HG03095 (cell line): ENCODE results near the gene AFDN.

ENCODE experiments used
- ATAC-seq: cut with Tn5 transposase; IDR thresholded peaks from one replicate; pipeline ENCODE4 v1.9.1; 2021; ENCODE audit warnings: moderate library complexity; ENCODE audit not compliant: unreplicated experiment

AFDN gene

DNA sequence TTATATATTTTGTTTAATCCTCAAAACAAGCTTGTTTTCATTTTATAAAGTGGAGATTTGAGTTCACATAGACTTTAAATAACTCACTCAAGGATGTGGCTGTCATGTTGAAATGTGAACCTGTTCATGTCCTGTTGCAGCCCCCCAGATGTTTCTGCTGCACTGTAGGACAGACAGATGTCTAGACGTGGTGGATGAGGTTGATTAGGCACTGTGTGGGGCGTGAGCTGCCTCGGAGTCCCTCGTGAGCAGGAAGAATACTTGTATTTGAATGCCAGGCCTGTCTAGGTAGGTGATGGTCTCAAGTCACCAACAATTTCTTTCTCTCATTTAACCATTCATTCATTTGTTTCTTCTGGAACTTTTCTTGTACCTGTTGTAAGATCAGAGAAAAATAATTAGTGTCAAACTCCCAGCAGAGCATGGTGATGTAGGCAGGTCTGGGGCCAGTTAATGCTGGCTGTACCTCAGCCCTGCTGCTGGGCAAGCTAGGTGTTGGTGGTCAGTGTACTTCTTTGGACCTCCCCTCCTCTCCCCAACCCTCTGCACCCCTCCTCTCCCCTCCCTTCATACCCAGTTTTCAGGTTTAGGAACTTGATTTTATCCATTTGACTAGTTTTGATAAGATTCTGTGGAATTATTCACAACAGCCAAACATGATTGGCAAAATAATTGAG lies 34.0 kb downstream of the AFDN start:
- ATAC-seq = no peak

DNA sequence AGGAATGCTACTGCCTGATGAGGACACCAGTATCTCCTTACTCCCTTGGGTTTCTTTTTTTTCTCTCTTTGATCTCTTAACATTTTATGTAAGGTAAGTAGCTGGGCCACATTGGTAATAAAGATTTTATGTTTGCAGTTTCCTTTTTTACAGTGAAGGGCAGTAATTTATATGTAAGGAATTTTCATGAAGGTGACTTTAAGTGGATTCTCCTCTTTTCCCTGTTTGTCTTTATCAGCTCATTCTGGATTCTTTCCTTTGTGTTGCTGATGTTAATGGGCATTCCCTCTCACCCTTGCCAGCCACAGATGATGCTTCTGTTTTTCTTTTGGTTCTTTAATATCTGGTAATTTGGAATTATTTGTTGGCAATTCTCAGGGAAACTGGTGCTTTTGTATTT lies 34.7 kb downstream of the AFDN start:
- ATAC-seq = no peak

DNA sequence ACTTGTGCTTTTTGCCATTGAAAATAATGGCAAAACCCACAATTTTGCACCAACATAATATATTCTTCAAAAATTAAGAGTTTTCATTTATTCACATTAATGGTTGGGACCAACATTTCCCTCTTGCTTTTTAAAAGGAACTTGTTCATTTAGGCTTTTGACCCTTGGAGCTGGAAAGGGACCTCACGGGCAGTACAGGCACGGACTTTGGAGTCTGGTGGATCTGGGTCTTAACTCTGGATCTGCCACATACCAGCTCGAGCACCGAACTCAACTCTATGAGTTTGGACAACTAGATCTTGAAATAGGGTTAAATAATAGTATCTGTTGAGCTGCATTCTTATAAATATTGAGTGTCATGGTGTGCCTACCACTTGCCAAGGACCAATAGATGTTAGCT lies 37.2 kb downstream of the AFDN start:
- no peak for ATAC-seq

DNA sequence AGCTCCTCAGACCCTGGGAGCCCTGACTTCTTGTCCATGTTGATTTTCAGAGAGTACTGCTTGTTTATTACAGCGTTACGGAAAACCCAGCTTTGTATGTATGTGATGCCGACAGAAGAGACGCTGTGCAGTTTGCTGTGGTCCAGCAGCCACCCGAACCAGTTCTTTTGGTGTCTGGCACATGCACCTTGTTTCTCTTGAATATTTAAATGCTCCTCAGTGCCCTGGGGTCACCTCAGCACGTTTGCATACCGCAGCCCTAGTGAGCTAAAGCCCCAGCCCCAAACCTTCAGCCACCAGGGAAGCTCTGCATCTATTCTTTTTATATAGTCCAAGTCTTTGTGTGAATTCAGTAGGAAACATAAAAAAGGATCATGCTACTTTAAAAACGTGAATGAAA lies 39.9 kb downstream of the AFDN start:
- no peak for ATAC-seq

DNA sequence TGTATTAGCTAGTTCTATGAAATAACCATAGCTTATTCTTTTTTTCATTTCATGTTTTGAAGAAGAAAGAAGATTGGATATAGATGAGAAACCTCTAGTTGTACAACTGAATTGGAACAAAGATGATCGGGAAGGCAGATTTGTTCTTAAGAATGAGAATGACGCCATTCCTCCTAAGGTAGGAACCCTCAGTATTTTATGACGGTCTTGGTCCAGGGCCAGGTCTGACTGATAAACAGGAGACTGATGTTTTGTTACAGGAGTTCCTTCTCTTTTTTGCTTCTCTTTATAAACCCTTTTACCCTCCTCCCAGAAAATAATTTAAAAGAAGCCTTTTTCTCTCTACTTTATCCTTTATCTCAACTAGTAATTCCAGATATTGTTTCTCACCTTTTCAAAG lies 43.6 kb downstream of the AFDN start:
- no peak for ATAC-seq

DNA sequence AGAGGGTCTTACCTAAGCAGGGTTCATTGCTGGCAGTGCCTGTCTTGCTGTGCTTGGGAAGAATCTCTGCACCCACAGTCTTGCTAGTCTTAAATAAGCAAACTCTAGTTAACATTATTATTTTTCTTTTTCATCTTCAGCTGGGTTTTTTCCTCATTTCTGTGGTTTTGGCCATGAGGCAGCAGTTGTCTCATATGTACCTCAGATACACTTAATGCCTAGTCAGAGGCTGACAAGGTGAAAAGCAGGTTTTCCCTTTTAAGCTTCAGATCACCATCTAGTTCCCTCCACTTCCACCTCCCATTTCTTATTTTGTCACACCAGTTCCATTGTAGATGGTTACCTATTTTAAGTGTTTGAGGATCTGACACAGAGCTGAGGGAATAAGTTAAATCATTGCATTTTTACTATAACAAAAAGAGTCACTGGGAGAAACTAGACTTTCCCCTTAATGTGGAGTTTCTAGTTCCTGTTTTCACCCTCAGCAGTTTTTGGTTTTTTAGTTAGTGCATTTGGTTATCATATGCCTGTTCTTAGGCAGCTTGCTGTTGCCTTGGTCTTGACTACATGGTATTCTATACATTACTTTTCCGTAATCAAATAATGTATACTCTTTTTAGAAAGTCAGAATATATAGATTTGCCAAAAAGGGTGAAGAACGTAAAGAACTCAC lies 46.0 kb downstream of the AFDN start:
- ATAC-seq = peak; percentile 72

DNA sequence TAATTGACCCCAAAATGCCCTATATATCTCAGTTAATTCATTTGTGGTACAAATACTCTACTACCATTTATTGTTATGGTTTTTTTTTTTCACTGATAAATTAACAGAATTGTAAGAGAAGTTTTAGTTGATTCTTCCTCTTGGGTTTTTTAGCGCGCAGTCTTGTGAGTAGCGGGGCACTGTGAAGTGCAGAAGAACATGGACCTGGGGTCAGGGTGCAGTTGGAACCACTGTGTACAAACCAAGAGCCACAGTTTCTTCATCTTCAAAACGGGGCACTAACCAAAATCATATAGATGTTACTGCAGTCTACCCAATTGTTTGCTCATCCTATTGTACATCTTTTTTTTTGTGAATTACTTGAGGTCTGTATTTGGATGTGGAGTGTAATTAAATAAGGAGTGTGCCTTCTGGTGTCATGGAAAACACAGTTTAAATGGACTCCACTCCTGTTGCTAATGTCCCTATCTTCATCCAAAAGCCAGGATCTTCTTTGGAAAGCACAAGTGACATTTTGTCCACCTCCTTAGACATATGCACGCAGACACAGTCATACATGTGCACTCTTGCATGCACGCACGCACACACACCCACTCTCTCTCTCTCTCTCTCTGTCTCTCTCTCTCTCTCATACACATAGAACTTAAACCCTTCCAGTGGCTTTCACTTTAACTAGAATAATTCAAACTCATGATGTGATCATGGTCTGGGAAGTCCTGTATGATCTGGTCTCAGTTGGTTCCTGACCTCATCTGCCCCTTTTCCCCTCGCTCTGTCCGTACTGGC lies 51.5 kb downstream of the AFDN start:
- ATAC-seq = no peak

DNA sequence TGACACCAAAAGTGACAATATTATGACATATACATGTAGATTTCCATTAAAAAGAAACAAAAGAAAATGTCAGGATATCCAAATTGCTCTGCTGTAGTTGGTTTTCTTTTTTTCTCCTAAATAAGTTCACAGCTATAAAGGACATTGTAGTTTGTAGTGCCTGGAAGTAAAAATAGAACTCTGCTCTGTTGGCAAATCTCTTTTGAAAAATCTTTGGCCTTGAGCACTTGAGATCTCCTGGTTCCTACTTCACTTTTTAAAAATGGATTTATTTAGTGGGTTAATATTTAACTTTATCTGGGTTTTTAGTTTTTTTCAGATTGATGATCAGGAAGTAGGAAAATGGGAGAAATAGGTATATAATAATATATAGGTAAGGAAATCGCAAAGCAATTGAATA lies 52.9 kb downstream of the AFDN start:
- ATAC-seq = no peak

DNA sequence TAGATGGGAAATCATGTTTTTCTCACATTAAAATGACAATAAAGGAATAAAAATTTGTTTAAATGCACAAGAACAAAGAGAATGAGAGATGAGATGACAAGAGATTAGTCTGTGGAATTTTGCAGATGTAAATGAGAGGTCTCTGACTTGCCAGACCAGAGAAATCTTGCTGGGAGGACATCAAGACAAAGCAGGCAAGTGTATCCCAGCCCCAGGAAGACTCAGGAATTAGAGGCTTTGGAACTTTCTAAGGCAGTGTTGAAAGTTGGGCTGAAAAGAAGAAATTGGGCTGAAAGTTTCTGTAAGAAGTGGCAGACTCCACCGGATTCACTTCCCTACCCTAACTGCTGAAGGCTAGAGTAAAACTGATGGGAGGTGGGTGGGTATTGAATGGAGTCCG lies 54.6 kb downstream of the AFDN start:
- ATAC-seq = no peak

DNA sequence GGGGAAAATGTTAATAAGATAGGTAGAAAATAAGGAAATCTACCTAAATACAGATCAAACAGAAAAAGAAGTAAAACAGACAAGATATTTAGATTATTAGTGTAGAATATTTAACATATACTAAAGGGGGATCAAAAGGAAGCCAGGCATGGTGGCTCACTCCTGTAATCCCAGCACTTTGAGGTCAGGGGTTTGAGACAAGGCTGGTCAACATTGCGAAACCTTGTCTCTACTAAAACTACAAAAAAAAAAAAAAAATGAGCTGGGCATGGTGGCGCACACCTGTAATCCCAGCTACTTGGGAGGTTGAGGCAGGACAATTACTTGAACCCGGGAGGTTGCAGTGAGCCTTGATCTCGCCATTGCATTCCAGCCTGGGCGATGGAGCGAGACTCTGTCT lies 55.5 kb downstream of the AFDN start:
- no peak for ATAC-seq

DNA sequence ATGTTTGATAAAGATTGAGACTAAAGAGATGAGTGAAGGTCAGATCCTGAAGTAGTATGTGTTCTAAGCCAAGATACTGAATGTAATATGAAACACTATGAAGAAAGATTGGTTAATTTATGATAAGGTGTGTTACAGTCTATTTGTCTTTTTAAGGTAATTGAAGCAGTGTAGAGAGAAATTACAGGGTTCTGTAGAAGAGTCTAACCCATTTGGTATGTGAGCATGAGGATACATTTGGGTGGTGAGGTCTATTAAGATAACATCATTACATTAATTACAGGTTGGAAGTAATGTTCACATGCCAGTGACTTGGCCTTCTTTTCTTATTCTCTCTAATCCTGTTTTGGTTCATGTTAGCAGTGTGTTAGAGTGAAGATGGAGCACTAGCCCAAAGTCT lies 61.4 kb downstream of the AFDN start:
- ATAC-seq = no peak

DNA sequence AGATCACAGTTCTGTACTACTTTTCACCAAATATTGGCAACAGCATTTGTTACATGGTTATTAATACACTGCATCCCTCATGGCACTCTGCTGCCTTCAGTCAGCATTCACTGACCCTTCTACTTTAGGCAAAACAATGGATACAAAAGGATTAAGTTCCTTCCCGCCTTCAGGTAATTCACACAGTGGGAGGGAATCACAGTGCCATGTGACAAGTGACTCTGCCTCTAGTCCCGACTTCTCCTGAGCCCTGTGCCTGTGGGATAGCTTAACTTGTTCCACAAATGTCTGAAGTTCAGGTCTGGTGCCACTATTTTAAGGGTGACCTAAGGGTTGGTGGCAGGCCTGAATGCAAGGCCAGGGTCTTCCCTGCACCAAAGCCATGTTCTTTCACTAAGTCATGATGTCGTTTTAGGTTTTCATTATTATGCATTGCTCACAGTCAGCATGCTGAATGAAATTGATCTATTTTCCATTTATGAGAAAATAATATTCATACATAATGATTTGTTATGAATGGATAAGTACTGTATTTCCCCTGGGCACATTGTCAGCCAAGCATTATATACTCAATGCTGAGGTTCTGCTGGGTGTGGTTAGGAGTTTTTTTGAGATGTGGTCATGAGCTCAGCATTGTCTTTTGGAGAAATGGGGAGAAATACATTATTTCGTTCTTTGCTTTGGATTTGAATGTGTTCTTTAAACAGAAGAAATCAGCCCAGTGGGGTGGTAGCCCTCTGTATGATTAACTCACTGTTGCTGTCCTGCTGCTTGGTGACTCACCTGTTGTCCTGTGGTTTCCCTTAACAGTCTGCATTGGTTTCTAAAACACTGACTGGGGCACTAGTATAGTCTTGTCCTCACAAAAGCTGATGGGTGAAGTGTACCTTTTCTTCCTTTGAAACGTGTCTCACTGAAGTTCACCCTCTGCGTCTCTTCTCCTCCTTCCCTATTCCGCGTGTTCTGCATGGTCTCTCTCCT lies 66.4 kb downstream of the AFDN start:
- ATAC-seq = peak; percentile 86

DNA sequence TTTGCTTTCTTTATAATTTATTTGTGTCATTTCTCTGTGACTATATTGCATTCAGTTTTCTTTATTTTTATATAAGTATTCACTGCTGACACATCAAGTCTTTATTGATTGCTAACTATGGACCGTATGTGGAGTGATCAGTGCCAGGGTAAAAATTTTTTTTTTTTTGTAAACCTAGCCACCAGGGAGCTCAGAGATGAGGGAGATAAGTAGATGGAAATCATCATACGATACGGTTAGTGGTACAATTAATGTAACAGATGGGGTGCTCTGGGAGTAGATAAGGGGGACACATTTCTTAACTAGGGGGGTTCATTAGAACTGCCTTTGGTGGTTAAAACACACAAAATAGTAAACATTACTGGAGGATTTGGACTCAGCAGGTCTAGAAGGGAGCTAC lies 68.3 kb downstream of the AFDN start:
- no peak for ATAC-seq

DNA sequence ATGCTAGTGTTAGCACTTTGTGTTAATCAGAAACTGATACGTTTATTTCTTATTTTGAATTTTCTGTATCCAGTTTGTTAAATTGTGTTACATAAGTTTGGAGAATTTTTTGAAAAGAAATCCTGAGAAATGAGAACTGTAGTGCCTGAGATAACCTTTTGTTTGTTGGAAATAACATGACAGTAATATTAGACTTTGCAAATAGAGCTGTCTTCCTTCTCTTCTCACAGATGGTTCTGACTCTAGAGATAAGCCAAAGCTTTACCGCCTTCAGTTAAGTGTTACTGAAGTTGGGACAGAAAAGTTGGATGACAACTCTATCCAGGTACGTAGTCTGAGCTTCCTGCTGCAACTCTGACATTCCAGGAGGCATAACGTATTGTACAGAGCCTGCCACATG lies 69.9 kb downstream of the AFDN start:
- ATAC-seq = no peak

DNA sequence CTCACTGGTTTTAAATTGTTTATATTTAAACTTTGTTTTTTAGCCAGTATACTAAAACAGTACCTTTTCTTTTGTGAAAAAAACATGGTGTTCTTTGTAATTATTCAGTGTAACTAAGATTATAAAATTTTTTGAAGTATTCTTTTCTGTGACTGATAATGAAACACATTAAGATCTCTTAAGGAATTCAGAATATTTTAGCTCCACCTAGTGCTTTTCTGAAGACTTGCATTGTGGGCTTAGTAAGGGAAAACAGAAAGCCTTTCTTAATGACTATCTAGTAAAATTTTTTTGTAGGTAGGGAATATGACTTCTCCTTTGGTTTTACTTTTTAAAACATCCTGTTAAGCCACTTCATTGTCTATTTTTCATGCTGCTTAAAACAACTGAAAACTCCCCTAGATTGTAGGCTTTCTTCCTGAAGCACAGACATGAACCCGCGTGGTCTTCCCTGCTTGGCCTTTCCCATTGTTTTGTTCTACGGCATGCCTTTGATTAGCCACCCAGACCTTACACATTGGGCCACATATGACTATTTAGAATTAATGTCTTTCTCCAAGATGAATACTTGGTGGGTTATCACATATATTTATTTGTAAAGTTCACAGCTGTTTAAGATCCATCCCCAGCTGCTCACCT lies 72.1 kb downstream of the AFDN start:
- peak; percentile 61 for ATAC-seq

DNA sequence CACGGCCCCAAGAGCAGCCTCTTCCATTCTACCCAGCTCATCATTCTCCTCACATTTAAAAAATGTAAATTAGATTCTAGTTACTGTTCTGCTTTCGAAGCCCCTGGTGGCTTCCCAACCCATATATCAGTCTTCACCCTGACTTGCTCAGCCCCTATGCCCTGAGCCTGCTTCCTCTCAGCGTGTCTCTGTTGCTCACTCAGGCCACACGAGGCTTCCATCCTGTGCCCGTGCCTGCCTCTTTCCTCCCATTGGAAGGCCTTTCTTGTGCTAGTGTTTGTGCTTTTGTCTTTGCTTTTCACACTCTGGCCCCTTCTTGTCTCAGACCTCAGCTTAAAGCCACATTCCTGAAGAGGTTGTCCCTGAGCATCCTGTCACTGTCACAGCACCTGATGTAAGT lies 78.1 kb downstream of the AFDN start:
- no peak for ATAC-seq

DNA sequence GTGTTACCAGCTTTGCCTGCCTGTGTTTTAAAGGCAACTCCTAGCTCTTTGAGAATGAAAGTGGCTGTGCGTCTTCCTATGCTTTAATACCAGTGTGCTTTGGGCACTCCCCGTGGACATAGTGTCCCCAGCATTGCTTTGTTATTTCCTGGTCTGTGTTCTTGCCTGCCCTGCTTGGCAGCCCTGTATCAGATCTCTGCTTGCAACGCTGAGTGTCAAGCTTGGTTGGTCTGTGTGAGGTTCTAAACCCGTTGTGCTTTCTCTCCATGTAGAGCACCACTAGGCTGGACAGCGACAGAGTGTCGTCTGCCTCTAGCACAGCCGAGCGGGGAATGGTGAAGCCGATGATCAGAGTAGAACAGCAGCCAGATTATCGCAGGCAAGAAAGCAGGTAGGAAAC lies 80.2 kb downstream of the AFDN start:
- no peak for ATAC-seq

DNA sequence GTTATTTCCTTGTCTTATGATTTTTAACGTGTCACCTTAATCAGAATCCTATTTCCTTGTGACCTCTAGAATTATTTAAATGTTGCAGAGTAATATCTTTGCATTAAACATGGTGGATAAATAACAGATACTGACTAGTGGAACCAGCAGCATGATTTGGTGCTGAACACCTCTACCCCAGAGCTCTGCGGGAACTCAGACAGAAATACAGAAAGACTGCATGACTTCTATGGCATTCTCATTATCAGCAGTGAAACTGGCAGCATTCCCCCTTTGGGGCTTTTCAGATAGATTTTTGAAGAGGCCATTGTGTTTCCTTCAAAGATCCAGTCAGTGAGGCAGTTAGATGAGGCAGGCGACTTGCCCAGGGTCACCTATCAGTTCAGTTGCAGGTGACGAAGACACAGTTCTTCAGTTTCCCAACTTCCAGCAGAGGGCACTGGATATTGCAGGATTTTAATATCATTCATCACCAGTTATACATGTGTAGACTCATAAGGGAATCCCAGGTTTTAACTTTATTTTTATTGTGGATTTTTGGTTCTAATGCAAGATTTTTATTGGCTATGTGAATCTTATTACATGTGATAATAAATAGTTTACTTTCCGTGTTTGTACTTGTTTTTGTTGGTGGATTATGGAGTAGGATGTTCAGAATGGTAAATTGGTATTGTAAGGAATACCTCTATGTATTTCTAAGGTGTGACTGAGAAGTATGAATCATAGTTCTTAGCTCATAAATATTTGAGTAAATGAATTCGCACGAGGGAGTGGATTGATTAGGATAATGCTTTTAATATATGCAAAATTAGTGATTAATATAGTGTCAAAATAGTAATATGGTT lies 81.3 kb downstream of the AFDN start:
- no peak for ATAC-seq

DNA sequence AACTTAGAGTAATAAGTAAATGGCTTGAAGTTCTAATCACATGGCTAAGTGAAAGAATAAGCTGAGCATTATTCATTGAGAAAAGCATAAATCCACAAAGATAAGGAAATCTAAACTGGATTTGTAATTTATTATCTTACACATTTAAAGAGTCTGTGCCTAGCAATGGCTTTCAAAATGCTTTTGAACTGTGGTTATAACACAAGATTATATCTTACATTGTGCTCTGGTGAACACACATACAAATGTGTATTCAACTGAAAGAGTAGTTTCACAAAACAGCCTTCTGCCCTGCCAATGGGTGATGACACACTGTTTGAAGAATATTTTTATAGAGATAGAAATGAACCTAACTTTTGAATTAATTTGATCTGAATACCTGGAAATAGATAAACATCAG lies 83.3 kb downstream of the AFDN start:
- ATAC-seq = no peak

DNA sequence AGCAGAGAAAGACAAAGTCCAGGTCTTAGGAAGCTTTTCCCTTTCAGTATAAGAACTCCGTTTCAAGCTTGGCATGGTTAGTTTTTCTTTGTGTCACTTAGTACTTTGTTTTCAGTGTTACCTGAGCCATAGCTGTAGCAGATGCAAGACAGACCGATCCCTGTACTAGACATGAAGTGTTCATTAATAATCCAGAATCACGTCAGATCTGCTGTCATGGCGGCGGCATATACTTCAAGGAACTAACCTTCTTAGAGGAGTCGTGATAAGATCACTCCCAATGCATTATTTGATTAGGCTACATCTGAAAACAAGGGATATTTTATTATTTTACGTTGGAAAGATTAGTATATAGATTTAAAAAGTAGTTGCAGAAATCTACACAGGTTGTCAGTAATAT lies 83.9 kb downstream of the AFDN start:
- no peak for ATAC-seq
